Stimulated activated CD4-positive, alpha-beta T cell treated with anti-CD3 and anti-CD28 coated beads, Interleukin-4, amount 100 ng/mL, for 24 hours (primary cell): Measurements from ENCODE around the gene PNKP.
"Not testable (repeated sequence)": the region's sequence is repeated elsewhere in the genome, so short reads cannot be mapped to it uniquely, and the experiment has no call there.

Experiments used
- DNase-seq: peaks from one replicate; pipeline ENCODE4 v3.0.0-alpha.2; 2020

PNKP gene

GRCh38 chr19:49840736-49841249 lies 26.6 kb downstream of the PNKP start:
- no peak for DNase-seq

- DNase-seq: no peak
These were observed 27.1 kb downstream of the PNKP start for GRCh38 chr19:49840321-49840720.

DNA sequence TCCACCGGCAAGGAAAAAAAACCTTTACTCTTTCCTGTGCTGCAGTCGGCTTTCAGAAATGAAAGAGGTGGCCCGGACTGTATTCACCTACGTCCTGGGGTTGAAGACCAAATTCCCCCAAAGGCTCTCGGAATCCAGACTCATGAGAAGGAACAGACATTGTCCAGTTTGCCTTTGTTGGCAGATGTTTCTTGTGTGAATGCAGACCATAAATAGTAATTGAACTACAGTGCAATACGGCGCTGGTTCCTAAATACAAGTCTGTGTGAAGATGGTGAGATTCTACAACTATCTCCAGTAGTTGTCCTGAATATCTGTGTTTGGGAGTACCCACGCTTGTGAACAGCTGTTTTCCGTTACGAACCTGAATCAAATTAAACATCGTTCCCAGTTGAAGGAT lies 27.7 kb downstream of the PNKP start:
- DNase-seq: no peak

DNA sequence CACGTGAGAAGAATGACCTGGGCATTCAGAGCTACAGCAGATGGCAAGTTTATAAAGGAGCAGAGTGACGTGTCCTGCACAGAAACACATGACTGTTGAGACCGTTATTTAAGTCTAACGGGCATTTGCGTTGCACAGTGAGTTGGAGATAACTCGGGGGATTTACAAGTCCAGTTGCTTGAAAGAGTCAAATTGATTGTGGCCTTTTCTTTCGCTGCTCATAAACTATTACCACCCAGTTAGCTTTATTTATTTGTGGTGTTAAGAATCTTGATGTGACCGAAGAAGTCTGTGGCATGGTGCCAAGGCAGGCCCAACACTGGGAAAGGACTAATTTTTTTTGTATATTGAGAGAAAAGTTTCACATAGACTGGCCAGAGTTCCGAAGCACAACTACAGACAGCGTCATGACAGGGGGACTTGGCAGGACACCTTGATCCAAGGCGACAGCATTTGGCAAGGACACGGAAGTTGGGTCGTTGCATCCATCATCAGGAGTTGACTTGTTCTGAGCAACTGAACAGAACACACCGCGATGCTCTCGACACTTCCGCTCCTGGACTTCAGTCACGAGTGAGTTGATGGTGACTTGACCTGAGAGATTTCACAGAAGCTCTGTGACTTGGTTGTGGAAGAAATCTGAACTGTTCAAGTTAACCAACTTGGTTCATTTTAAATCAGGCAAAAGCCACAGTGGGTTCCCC lies 28.3 kb downstream of the PNKP start:
- no peak for DNase-seq

GRCh38 chr19:49837425-49837824 lies 30.0 kb downstream of the PNKP start:
- DNase-seq: no peak

- DNase-seq: no peak
These were observed 30.4 kb downstream of the PNKP start for GRCh38 chr19:49837009-49837310.

DNA sequence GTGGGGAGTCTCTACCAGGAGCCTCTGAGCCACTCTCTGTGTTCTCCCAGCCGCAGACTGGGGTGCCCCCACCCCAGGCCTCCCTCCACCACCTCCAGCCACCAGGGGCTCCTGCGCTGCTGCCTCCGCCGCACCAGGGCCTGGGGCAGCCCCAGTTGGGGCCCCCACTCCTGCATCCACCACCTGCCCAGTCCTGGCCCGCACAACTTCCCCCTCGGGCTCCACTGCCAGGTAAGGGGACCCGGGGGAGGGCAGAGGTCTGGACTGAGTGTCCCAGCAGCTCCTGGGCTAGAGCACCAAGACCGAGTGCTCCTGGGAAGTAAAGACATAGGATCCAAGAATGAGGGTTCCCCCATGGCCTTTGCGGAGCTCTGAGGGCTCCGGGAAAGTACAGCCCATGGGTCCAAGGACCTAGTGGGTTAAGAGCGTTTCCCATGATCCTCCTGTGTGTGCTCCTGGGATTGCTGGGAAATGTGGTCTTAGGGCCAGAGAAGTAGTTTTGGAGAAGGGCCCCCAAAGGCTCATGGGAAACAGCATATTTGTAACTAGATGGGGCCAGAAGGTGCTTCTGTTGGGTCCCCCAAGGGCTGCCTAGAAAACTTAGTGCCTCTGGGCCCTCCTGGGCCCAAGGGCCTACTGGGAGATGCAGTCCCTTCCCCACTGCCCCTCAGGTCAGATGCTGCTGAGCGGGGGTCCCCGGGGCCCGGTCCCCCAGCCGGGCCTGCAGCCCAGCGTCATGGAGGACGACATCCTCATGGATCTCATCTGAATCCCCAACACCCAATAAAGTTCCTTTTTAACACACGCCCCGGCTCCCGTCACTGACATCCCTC lies 31.0 kb downstream of the PNKP start:
- no peak for DNase-seq

DNA sequence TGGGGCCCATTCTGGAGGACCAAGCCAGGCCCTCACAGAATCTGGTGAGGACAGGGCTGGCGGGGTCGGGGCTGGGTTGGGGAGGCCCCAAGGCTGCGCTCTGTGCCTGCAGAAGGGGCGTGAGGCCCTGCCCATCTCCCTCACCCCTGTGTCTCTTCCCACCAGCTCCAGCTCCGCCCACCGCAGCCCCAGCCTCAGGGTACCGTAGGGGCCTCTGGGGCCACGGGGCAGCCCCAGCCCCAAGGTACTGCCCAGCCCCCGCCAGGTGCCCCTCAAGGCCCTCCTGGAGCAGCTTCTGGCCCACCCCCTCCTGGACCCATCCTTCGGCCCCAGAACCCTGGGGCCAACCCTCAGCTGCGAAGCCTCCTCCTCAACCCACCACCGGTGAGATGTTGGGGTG lies 31.8 kb downstream of the PNKP start:
- no peak for DNase-seq

- no peak for DNase-seq
These were observed 33.8 kb downstream of the PNKP start for GRCh38 chr19:49833599-49833998.

GRCh38 chr19:49832556-49832955 lies 34.8 kb downstream of the PNKP start:
- DNase-seq: no peak

DNA sequence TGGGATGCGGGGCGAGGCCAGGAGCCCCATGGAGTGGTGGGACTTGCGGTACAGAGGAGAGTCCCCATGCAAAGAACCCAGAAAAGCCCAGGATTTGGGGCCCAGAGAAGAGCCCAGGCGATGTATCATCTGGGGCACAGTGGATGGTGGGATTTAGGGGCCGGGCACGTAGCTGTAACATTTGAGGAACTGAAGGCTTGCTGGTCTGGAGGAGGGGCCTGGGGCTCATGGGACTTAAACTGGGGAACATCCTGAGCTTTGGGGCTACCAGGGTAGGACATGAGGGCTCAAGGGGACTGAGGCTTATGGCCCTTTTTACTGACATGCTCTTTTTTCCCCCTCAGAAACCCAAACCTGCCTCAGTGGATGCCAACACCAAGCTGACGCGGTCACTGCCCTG lies 35.8 kb downstream of the PNKP start:
- no peak for DNase-seq

- DNase-seq: no peak
These were observed 36.6 kb downstream of the PNKP start for GRCh38 chr19:49830766-49831165.

- no peak for DNase-seq
These were observed 37.7 kb downstream of the PNKP start for GRCh38 chr19:49829721-49830120.

GRCh38 chr19:49829200-49829599 lies 38.2 kb downstream of the PNKP start:
- DNase-seq: no peak

- no peak for DNase-seq
These were observed 40.3 kb downstream of the PNKP start for GRCh38 chr19:49827034-49827433.

- DNase-seq: no peak
These were observed 42.7 kb downstream of the PNKP start for GRCh38 chr19:49824662-49825061.

GRCh38 chr19:49823472-49823871 lies 43.9 kb downstream of the PNKP start:
- DNase-seq: no peak

- no peak for DNase-seq
These were observed 47.3 kb downstream of the PNKP start for GRCh38 chr19:49820125-49820524.

DNA sequence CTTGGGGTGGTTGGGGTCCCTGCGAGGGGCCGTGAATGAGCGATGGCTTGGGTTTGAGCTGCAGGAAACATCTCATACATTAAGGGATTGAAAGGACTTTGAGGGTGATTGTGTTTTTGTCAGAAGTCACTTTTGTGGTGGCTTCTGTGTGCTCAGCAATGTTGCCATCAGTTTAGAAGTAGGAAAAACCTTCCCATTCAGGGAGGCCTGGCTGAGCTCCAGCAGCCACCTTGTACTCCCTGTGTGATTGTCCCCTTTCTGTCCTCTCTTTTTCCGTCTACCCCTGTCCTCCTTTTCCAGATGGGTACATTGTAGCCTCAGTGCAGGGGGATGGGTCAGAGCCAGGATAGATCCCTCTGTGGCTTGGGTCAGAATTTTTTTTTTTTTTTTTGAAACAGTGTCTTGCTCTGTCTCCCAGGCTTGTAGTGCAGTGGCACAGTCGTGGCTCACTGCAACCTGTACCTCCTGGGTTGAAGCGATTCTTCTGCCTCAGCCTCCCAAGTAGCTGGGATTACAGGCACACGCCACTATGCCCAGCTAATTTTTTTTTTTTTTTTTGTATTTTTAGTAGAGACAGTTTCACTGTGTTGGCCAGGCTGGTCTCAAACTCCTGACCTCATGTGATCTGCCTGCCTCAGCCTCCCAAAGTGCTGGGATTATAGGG lies 47.8 kb downstream of the PNKP start:
- DNase-seq: not testable (repeated sequence)

DNA sequence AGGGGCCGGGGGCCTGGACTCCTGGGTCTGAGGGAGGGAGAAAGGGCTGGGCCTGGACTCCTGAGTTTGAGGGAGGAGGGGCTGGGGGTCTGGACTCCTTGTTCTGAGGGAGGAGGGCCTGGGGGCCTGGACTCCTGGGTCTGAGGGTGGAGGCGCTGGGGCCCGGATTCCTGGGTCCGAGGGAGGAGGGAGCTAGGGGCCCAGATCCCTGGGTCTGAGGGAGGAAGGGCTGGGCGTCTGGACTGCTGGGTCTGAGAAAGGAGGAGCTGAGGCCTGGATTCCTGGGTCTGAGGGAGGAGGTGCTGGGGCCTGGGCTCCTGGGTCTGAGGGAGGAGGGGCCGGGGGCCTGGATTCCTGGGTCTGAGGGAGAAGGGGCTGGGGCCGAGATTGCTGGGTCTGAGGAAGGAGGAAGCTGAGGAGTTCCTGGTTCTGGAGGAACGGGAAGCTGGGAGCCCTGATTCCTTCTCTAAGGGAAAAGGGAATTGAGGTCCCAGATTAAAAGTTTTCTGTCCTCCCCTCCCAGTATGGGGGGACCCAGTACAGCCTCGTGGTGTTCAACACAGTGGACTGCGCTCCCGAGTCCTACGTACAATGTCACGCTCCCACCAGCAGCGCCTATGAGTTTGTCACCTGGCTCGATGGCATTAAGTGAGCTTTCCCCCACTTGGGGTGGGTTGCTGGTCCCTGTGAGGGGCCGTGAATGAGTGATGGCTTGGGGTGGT lies 48.6 kb downstream of the PNKP start:
- DNase-seq: no peak

DNA sequence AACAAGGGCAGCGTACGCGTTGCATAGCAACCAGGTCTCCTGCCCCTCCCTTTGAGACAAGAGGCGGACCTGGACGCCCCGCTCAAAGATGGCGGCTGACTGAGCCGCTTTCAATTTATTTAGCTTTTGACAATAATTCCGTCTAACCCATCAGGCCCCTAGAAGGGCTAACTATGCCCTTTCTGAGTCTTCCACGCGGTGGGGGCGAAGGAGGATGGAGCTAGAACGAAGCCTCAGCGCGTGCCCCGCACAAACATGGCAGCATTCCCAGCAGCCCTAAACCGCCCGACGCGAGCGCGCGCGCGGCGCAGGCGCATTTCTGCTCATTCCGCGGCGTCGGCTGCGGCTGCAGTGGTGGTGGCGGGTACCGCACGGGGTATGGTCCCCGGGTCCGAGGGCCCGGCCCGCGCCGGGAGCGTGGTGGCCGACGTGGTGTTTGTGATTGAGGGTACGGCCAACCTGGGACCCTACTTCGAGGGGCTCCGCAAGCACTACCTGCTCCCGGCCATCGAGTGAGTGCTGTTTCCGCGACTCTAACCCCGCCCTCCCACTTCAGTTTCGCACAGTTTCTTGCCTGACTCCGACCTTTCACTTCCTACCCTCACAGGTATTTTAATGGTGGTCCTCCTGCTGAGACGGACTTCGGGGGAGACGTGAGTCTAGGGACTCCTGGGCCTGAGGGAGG lies 49.3 kb downstream of the PNKP start, which contains the start of gene MED25:
MED25 (plus strand) TSS at position 326 of the 685 bp plus-strand sequence; CDS start at position 379, 53 bp downstream.
- DNase-seq: peak; percentile 85

DNA sequence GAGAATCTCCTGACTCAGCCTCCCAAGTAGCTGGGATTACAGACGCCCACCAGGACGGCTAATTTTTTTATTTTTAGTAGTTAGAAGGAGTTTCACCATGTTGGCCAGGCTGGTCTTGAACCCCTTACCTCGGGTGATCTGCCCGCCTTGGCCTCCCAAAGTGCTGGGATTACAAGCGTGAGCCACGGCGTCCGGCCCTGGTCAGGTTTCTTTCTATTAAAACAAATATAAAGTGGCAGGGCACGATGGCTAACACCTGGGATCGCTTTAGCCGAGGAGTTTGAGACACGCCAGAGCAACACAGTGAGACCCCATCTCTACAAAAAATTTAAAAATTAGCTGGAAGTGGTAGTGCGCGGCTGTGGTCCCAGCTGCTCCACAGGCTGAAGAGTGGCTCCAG lies 50.8 kb downstream of the PNKP start:
- no peak for DNase-seq
